Kidney epithelial cell (primary cell): ENCODE data around the gene LAMA5. TPM values are rescaled to one million over a fixed set of nuclear protein-coding genes. Genes with fewer than 3 reads are reported as not detected.

ENCODE experiments used
- DNase-seq: peaks from one replicate; pipeline ENCODE4 v3.0.0-alpha.2; 2010; ENCODE audit warnings: low read depth
- H3K27me3 ChIP-seq: 2 replicates; pipeline ENCODE4 v1.6.0; 2011; ENCODE audit warnings: low read length; ENCODE audit not compliant: control insufficient read depth, insufficient read depth
- H3K36me3 ChIP-seq: 2 replicates; pipeline ENCODE4 v1.5.1; 2011; ENCODE audit warnings: low read length; ENCODE audit not compliant: control insufficient read depth, insufficient read depth
- H3K4me3 ChIP-seq: 2 replicates; pipeline ENCODE4 v1.5.1; 2011; ENCODE audit warnings: low read depth, mild to moderate bottlenecking, control low read depth, low read length
- total RNA-seq: library from RNA; depleted of rRNA; stranded (reverse); fragments of >200 nt; gene quantifications from 2 replicates; pipeline ENCODE4 v1.2.3, GENCODE V29; 2015
- TF ChIP-seq, protein P1 (sequence below): IDR thresholded peaks from 2 replicates; pipeline ENCODE4 v1.5.1; 2011; ENCODE audit warnings: mild to moderate bottlenecking, moderate library complexity, low read length, control low read depth, inconsistent platforms; ENCODE audit not compliant: insufficient read depth, poor library complexity, severe bottlenecking

The LAMA5 gene
- total RNA-seq, 1 donor from 2014 or later: 359 TPM

DNA sequence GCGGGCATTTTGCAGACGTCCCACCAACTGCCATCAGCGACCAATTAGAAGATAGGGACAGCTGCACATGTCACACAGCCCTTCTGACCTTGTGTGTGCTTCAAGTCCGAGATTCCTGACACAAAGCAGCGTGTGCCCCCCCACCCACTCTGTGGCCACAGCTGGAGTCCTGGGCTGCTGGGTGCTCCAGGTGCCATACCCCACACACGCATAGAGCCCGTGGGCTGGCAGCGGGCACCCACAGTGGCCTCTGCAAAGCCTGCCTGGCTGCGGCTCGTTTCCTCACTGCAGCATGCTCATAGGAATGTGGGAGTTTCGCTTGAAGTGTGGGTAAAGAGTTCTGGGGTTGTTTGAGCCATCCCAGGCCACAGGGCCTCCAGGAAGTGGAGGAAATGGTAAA is 66.8 kb downstream of the LAMA5 start:
- Histone ChIP-seq H3K36me3 (peaks cover 2% of the 10 kb centered on the region), H3K27me3 (no peaks in the 10 kb centered on the region), H3K4me3 (no peak overlapping the region)
- TF ChIP-seq, protein P1, sequence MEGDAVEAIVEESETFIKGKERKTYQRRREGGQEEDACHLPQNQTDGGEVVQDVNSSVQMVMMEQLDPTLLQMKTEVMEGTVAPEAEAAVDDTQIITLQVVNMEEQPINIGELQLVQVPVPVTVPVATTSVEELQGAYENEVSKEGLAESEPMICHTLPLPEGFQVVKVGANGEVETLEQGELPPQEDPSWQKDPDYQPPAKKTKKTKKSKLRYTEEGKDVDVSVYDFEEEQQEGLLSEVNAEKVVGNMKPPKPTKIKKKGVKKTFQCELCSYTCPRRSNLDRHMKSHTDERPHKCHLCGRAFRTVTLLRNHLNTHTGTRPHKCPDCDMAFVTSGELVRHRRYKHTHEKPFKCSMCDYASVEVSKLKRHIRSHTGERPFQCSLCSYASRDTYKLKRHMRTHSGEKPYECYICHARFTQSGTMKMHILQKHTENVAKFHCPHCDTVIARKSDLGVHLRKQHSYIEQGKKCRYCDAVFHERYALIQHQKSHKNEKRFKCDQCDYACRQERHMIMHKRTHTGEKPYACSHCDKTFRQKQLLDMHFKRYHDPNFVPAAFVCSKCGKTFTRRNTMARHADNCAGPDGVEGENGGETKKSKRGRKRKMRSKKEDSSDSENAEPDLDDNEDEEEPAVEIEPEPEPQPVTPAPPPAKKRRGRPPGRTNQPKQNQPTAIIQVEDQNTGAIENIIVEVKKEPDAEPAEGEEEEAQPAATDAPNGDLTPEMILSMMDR: no peak
- DNase-seq: no peak

DNA sequence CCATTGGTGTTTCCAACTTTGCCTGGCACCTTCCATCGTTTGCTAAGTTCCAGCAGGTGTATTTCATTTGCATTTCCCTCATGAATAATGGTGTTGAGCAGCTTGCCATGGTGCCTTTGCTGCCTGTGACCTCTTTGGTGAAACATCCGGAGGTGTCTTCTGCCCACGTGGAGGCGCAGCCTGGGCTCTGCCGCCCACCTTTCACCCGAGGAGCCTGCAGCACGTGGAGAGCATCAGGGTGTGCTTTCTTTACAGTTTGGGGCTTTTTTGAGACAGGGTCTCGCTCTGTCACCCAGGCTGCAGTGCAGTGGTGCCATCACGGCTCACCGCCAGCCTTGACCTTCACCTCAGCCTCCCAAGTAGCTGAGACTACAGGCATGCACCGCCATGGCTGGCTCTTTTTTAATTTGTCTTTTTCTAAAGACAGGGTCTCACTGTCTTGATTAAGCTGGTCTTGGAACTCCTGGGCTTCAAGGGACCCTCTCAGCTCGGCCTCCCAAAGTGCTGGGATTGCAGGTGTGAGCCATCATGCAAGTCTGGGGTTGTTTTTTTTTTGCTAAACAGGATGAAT is 67.4 kb downstream of the LAMA5 start:
- Histone ChIP-seq H3K36me3 (peaks cover 2% of the 10 kb centered on the region), H3K4me3 (no peak overlapping the region), H3K27me3 (no peaks in the 10 kb centered on the region)
- DNase-seq: no peak
- TF ChIP-seq, protein P1: no peak

DNA sequence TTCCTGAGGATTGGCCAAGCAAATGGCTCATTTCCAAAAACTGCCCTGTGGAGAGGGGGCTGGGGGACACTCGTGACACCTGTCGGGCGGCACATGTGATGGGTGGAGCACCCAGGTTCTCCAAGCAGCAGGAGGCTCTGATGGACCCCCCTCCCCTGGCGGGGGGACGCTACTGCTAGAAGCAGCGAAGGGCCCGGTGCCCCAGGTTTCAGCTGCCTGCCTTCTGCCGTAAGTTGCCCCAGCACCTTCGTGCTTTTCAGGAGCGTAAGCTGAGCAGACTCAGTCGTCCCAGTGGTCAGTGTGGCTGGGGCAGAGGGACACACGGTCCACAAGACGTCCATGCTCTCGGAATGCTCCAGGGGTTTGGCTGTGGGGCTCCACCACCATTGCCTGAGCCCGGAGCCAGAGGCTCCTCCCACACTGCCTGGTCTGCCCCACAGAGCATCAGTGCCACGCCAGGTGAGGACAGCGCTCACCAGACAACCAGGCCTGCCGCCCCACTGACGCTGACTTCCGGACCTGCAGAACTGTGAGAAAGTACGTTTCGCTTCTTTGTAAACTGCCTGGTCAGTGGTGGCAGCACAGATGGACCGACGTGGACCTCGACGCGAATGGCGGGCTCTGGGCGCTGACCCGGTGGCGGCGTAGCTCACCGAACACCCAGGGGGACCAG is 68.4 kb downstream of the LAMA5 start:
- TF ChIP-seq, protein P1: no peak
- H3K4me3 ChIP-seq: no peak overlapping the region
- no peaks in the 10 kb centered on the region for H3K36me3 ChIP-seq
- no peak for DNase-seq
- H3K27me3 ChIP-seq: no peaks in the 10 kb centered on the region

DNA sequence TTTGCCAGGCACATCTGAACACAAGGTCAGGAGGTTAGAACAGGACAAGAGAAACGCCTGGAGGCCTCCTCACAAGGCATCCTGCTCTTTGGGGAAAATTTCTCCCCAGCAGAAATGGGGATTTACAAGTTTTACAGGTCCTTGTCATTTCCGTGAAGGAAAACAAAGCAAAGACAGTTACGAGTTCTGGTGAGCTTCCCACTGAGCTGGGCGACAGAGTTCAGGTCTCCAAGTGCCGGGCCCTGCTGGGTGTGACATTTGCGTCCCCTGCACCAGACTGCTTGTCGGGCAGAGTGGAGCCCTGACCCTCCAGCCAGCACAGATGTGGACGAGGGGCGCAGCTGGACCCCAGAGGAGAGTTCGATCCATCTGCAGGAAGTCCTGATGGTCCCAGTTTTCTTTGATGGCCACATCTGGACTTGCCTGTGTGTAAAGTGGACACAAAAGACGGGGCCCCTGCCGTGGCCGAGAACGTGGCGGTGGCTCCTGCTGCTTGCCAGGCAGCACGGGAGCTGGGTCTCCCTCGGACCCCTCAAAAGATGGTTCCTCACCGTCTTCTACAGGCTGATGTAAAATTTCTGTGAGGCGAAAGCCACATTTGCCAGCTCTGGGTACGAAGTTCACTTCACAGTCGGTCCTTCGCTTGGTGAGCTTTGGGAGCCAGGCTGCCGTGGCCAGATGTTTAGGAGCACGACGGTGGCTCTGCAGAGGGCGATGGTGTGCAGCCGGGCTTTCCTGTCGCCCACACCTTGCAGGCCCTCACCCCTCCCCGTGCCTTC is 69.5 kb downstream of the LAMA5 start:
- TF ChIP-seq, protein P1: no peak
- no peak overlapping the region for H3K4me3 ChIP-seq
- DNase-seq: no peak
- H3K36me3 ChIP-seq: no peaks in the 10 kb centered on the region
- no peaks in the 10 kb centered on the region for H3K27me3 ChIP-seq

DNA sequence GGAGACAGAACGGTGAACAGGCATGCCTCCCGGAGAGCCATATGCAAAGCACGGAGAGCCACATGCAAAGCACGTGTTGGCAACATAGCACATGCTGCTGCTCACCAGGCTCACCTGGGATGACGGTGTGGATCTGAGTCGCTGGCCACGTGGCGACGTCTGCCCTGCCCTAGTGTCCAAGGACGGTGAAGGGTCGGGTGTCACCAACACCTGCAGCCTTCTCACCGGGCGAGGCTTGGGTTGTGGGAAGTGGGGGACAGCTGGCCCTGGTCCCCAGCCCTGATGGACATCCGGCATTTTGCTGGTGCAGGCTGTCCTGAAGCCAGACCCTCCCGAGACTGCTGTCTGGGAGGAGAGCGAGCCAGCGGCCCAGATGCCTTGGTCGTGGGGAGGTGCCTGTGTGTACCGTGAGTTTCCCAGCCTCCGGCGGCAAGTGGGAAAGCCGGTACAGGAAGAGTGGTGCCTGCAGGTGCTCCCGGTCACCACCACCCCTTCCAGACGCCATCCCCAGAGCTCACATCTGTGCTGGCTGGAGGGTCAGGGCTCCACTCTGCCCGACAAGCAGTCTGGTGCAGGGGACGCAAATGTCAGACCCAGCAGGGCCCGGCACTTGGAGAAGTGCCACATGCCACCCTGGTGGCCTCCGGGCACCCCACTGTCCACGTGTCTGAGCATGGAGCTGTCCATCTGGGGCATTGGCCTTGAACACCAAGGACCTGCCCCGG is 70.2 kb downstream of the LAMA5 start:
- no peak overlapping the region for H3K4me3 ChIP-seq
- no peak for DNase-seq
- no peaks in the 10 kb centered on the region for H3K36me3 ChIP-seq
- TF ChIP-seq, protein P1: no peak
- H3K27me3 ChIP-seq: no peaks in the 10 kb centered on the region
